DOHH2 (cell line): ENCODE data around the gene MSL2.
"Not testable (repeated sequence)": the region's sequence is repeated elsewhere in the genome, so short reads cannot be mapped to it uniquely, and the experiment has no call there.

ENCODE experiments used
- H3F3A ChIP-seq: fragments of 200-600 bp; sonication (generic), shearing (Covaris generic); 2 replicates; pipeline ENCODE4 v1.6.0; 2016; ENCODE audit warnings: antibody characterized with exemption, mild to moderate bottlenecking; ENCODE audit not compliant: control insufficient read depth, insufficient read depth
- H3K27ac ChIP-seq: fragments of 200-600 bp; sonication (generic); 2 replicates; pipeline ENCODE4 v1.5.1; 2014; ENCODE audit warnings: low read depth, mild to moderate bottlenecking, low read length, moderate library complexity
- H3K27me3 ChIP-seq: fragments of 200-600 bp; sonication (generic); 2 replicates; pipeline ENCODE4 v1.6.1; 2014; ENCODE audit warnings: mild to moderate bottlenecking, low read length, mixed read lengths; ENCODE audit not compliant: control insufficient read depth
- H3K36me3 ChIP-seq: fragments of 200-600 bp; sonication (generic); 2 replicates; pipeline ENCODE4 v1.6.1; 2014; ENCODE audit warnings: mild to moderate bottlenecking, low read length, moderate library complexity, mixed read lengths; ENCODE audit not compliant: control insufficient read depth
- H3K4me1 ChIP-seq: fragments of 200-600 bp; sonication (generic); 2 replicates; pipeline ENCODE4 v1.6.1; 2014; ENCODE audit warnings: mild to moderate bottlenecking, low read length, mixed read lengths; ENCODE audit not compliant: control insufficient read depth
- H3K4me2 ChIP-seq: fragments of 200-600 bp; sonication (generic); 2 replicates; pipeline ENCODE4 v1.6.0; 2014; ENCODE audit warnings: mild to moderate bottlenecking, low read length, moderate library complexity
- H3K4me3 ChIP-seq: fragments of 200-600 bp; sonication (generic); 2 replicates; pipeline ENCODE4 v1.5.1; 2014; ENCODE audit warnings: mild to moderate bottlenecking, low read length, mixed read lengths
- H3K79me2 ChIP-seq: fragments of 200-600 bp; sonication (generic); 2 replicates; pipeline ENCODE4 v1.6.1; 2014; ENCODE audit warnings: mild to moderate bottlenecking, low read length, mixed read lengths; ENCODE audit not compliant: control insufficient read depth
- H3K9me2 ChIP-seq: fragments of 200-600 bp; sonication (generic); replicated peaks from 2 replicates; pipeline ENCODE4 v1.6.1; 2014; ENCODE audit warnings: mild to moderate bottlenecking, low read length, mixed read lengths; ENCODE audit not compliant: control insufficient read depth
- H3K9me3 ChIP-seq: fragments of 200-600 bp; sonication (generic); 2 replicates; pipeline ENCODE4 v1.6.1; 2014; ENCODE audit warnings: antibody characterized with exemption, low read length, mixed read lengths; ENCODE audit not compliant: control insufficient read depth, insufficient read depth
- H4K20me1 ChIP-seq: fragments of 200-600 bp; sonication (generic); 2 replicates; pipeline ENCODE4 v1.6.0; 2014; ENCODE audit warnings: low read depth, mild to moderate bottlenecking, antibody characterized with exemption, low read length, moderate library complexity; ENCODE audit not compliant: control insufficient read depth, insufficient read depth
- CTCF ChIP-seq: fragments of 200-600 bp; sonication (generic); IDR thresholded peaks from one replicate; pipeline ENCODE4 v1.5.1; 2014; ENCODE audit warnings: antibody characterized with exemption, mild to moderate bottlenecking, low read depth, low read length; ENCODE audit not compliant: poor library complexity, severe bottlenecking
- EZH2phosphoT487 ChIP-seq: fragments of 200-600 bp; sonication (generic); IDR thresholded peaks from 2 replicates; pipeline ENCODE4 v1.6.1; 2017; ENCODE audit warnings: borderline replicate concordance, mild to moderate bottlenecking, antibody characterized with exemption, low read length, moderate library complexity, mixed read lengths

The MSL2 gene

GRCh38 chr3:136194409-136195257 lies 1.5 kb downstream of the MSL2 start:
- Histone ChIP-seq H3K4me2 (peak overlapping the region; percentile 65), H3K27ac (peak overlapping the region; percentile 83), H3K9me3 (0 out of 2 replicates have a peak, but pooled peaks cover 3% of the 10 kb centered on the region), H3K79me2 (peaks cover 72% of the 10 kb centered on the region), H3K4me3 (peak overlapping the region; percentile 87), H3K4me1 (peaks cover 51% of the 10 kb centered on the region), H3K27me3 (no peaks in the 10 kb centered on the region), H3F3A (peaks cover 3% of the 10 kb centered on the region), H3K36me3 (peaks cover 53% of the 10 kb centered on the region), H4K20me1 (peaks cover 44% of the 10 kb centered on the region), H3K9me2 (no peaks in the 10 kb centered on the region)
- TF ChIP-seq CTCF (peak; percentile 13), EZH2phosphoT487 (no peak)

GRCh38 chr3:136193278-136194054 lies 2.7 kb downstream of the MSL2 start:
- H3K4me2 ChIP-seq = peak overlapping the region; percentile 65
- peaks cover 3% of the 10 kb centered on the region for H3F3A ChIP-seq
- H3K4me3 ChIP-seq = peak overlapping the region; percentile 87
- H3K36me3 ChIP-seq = peaks cover 53% of the 10 kb centered on the region
- peak overlapping the region; percentile 83; the same call in 1 of the 2 replicates for H3K27ac ChIP-seq
- peaks cover 47% of the 10 kb centered on the region for H4K20me1 ChIP-seq
- H3K9me3 ChIP-seq = 0 out of 2 replicates have a peak, but pooled peaks cover 2% of the 10 kb centered on the region
- no peaks in the 10 kb centered on the region for H3K27me3 ChIP-seq
- peaks cover 56% of the 10 kb centered on the region for H3K4me1 ChIP-seq
- peaks cover 83% of the 10 kb centered on the region for H3K79me2 ChIP-seq
- H3K9me2 ChIP-seq = no peaks in the 10 kb centered on the region
- no peak for TF ChIP-seq EZH2phosphoT487
- TF ChIP-seq CTCF = no peak

GRCh38 chr3:136192831-136193230 lies 3.3 kb downstream of the MSL2 start:
- Histone ChIP-seq H3K27ac (no peak overlapping the region), H3K79me2 (peaks cover 90% of the 10 kb centered on the region), H3K4me2 (peak overlapping the region; percentile 65), H4K20me1 (peaks cover 53% of the 10 kb centered on the region), H3K9me2 (no peaks in the 10 kb centered on the region), H3K9me3 (no peaks in the 10 kb centered on the region), H3K4me3 (peak overlapping the region; percentile 87), H3F3A (peaks cover 3% of the 10 kb centered on the region), H3K36me3 (peaks cover 53% of the 10 kb centered on the region), H3K27me3 (no peaks in the 10 kb centered on the region), H3K4me1 (peaks cover 56% of the 10 kb centered on the region)
- TF ChIP-seq CTCF (no peak), EZH2phosphoT487 (no peak)

- peak overlapping the region; percentile 87 for H3K4me3 ChIP-seq
- H3K4me1 ChIP-seq = peaks cover 56% of the 10 kb centered on the region
- H3K27ac ChIP-seq, H3K9me3 ChIP-seq, H3F3A ChIP-seq, H3K27me3 ChIP-seq, H3K9me2 ChIP-seq: not testable (repeated sequence)
- H3K36me3 ChIP-seq = peaks cover 53% of the 10 kb centered on the region
- H4K20me1 ChIP-seq = peaks cover 60% of the 10 kb centered on the region
- H3K79me2 ChIP-seq = peaks cover 91% of the 10 kb centered on the region
- peak overlapping the region; percentile 65 for H3K4me2 ChIP-seq
Observed at GRCh38 chr3:136192195-136192594, 3.9 kb downstream of the MSL2 start.
